B cell (primary cell): Measurements from ENCODE around the gene PERCC1.

Experiments
- CTCF ChIP-seq: fragments of 200-600 bp; IDR thresholded peaks from one replicate; pipeline ENCODE4 v1.8.0; 2022; ENCODE audit warnings: antibody characterized with exemption, mild to moderate bottlenecking
- EZH2 ChIP-seq: IDR thresholded peaks from 2 replicates; pipeline ENCODE4 v1.6.1; 2012; ENCODE audit warnings: borderline replicate concordance, low read depth, mild to moderate bottlenecking, moderate library complexity, low read length; ENCODE audit not compliant: insufficient read depth, poor library complexity, severe bottlenecking

- TF ChIP-seq CTCF (no peak), EZH2 (no peak)
These were observed 8.8 kb upstream of the PERCC1 start for GRCh38 chr16:1422076-1422475.
